Fibroblast of lung (primary cell): ENCODE results near the gene HSPH1.
A peak's percentile ranks its signal among the peaks of the same experiment; 100 is the strongest.

Experiments used
- CTCF ChIP-seq, 2 donors: IDR thresholded peaks in 1 of 2; conservative IDR thresholded peaks in 1 of 2; 1 replicate in 1 of 2; 2 replicates in 1 of 2; pipeline ENCODE4 v1.5.1; 2011 to 2012; ENCODE audit warnings: low read length in 2 of 2, control low read depth in 1 of 2, inconsistent platforms in 1 of 2, low read depth in 1 of 2, mild to moderate bottlenecking in 1 of 2
- EZH2 ChIP-seq: IDR thresholded peaks from 2 replicates; pipeline ENCODE4 v1.5.1; 2012; ENCODE audit warnings: low read length, control low read depth, mild to moderate bottlenecking; ENCODE audit errors: missing control alignments

GRCh38 chr13:31200637-31200971, 38.9 kb upstream of the HSPH1 start:
- peak in 1 of 2 donors; percentile 0 for TF ChIP-seq CTCF (conservative IDR thresholded peaks at IDR 0.05 in 1 of 2, IDR thresholded peaks at IDR 0.05 in 1 of 2; ENCODE audit: low read depth in 1 of 2, low read length in 2 of 2)
- TF ChIP-seq EZH2 = no peak
